Measurements from ENCODE around the gene CORIN.

DNA sequence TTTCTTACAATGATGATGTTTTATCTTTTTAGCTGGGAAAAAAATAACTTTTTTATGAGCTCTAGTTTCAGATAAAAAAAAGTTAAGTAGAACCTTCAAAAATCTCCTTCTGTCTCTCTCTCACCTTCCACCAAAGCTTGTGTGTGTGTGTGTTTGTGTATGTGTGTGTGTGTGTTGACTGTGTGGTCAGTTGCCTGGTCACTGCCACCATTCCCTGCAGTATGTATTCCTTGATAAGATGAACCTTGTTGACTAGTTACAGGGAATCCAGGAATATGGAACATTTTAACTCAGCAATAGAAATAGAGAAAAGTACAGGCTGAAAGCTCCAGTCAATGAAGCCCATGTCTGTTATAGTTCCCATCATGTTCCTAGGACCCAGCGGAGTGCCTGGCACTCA is 143.5 kb downstream of the CORIN start:
- no peak for TF ChIP-seq POLR2A (IDR thresholded peaks at IDR 0.05)
- TF ChIP-seq, protein P1, sequence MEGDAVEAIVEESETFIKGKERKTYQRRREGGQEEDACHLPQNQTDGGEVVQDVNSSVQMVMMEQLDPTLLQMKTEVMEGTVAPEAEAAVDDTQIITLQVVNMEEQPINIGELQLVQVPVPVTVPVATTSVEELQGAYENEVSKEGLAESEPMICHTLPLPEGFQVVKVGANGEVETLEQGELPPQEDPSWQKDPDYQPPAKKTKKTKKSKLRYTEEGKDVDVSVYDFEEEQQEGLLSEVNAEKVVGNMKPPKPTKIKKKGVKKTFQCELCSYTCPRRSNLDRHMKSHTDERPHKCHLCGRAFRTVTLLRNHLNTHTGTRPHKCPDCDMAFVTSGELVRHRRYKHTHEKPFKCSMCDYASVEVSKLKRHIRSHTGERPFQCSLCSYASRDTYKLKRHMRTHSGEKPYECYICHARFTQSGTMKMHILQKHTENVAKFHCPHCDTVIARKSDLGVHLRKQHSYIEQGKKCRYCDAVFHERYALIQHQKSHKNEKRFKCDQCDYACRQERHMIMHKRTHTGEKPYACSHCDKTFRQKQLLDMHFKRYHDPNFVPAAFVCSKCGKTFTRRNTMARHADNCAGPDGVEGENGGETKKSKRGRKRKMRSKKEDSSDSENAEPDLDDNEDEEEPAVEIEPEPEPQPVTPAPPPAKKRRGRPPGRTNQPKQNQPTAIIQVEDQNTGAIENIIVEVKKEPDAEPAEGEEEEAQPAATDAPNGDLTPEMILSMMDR (IDR thresholded peaks at IDR 0.05), result no peak
- no peak for TF ChIP-seq POLR2AphosphoS5 (IDR thresholded peaks at IDR 0.05)

Data from stomach (tissue), 4 donors.